MCF 10A (cell line): ENCODE results near the gene RHD. TPM values are rescaled to one million over a fixed set of nuclear protein-coding genes. Genes with fewer than 3 reads are reported as not detected.
A peak's percentile ranks its signal among the peaks of the same experiment; 100 is the strongest.
"Not testable (repeated sequence)": the region's sequence is repeated elsewhere in the genome, so short reads cannot be mapped to it uniquely, and the experiment has no call there.

Source experiments
- Bru-seq: library from RNA; stranded (reverse); fragments of 400-500 nt; gene quantifications from one replicate; lab custom pipeline; 2021; lab: Mats Ljungman, UMichigan
- BruChase-seq, 2 experiments: library from RNA; stranded (reverse); fragments of 400-500 nt; gene quantifications; one replicate each; lab custom pipeline; 2021; lab: Mats Ljungman, UMichigan
- BruUV-seq: library from RNA; stranded (reverse); fragments of 400-500 nt; replicated peaks from 2 replicates; lab custom pipeline; 2021; lab: Mats Ljungman, UMichigan
- CTCF ChIA-PET: fragments of 300-600 bp; sonication (Branson Sonifier 250); formaldehyde crosslinking; extraction: SDS; loops from one replicate; lab custom pipeline; 2021; ENCODE audit warnings: antibody characterized with exemption, inconsistent platforms; lab: Yijun Ruan, JAX
- POLR2A ChIA-PET: fragments of 300-600, 350-650 bp; sonication (Branson Sonifier 250); formaldehyde crosslinking; extraction: SDS; loops from one replicate; lab custom pipeline; 2020; ENCODE audit warnings: antibody characterized with exemption, inconsistent platforms; lab: Yijun Ruan, JAX
- DNase-seq: peaks from one replicate; pipeline ENCODE4 v3.0.0-alpha.2; 2018; ENCODE audit not compliant: unreplicated experiment
- H3K27ac Mint-ChIP-seq: one replicate; pipeline ENCODE4 v1.8.0; 2022; ENCODE audit warnings: mild to moderate bottlenecking, low read depth, mixed read lengths; ENCODE audit not compliant: unreplicated experiment
- H3K27me3 Mint-ChIP-seq: one replicate; pipeline ENCODE4 v1.8.0; 2022; ENCODE audit warnings: mixed read lengths; ENCODE audit not compliant: insufficient read depth, unreplicated experiment
- H3K36me3 Mint-ChIP-seq: one replicate; pipeline ENCODE4 v1.8.0; 2022; ENCODE audit warnings: mild to moderate bottlenecking, moderate library complexity, mixed read lengths; ENCODE audit not compliant: insufficient read depth, unreplicated experiment
- H3K4me1 Mint-ChIP-seq: one replicate; pipeline ENCODE4 v1.8.0; 2022; ENCODE audit warnings: mixed read lengths; ENCODE audit not compliant: insufficient read depth, unreplicated experiment
- H3K4me3 Mint-ChIP-seq: one replicate; pipeline ENCODE4 v1.8.0; 2022; ENCODE audit warnings: mild to moderate bottlenecking, moderate library complexity, mixed read lengths; ENCODE audit not compliant: unreplicated experiment
- H3K9me3 Mint-ChIP-seq: one replicate; pipeline ENCODE4 v1.8.0; 2022; ENCODE audit warnings: mixed read lengths; ENCODE audit not compliant: unreplicated experiment
- intact Hi-C: fragments of 100-400 bp; cut with micrococcal nuclease; formaldehyde crosslinking; loops from 2 replicates; pipeline ENCODE4 v1.14.1; 2022
- long read RNA-seq: library from polyadenylated mRNA; stranded (forward); transcript quantifications from one replicate; pipeline ENCODE4 v2.0.0, GENCODE V29; 2022
- total RNA-seq: library from RNA; stranded (reverse); gene quantifications from 2 replicates; pipeline ENCODE4 v1.2.3, GENCODE V29; 2022
- TF ChIP-seq, protein P1 (sequence below): fragments of 200-600 bp; IDR thresholded peaks from one replicate; pipeline ENCODE4 v1.8.0; 2022; ENCODE audit warnings: antibody characterized with exemption, mild to moderate bottlenecking; ENCODE audit not compliant: unreplicated experiment

RHD gene
- total RNA-seq (not detected in 2 replicates), Bru-seq, nascent RNA (not detected), BruChase-seq, experiment 1, labeled RNA remaining after a 6-hour chase (not detected), BruChase-seq, experiment 2, labeled RNA remaining after a 2-hour chase (not detected)
- long read RNA-seq: 0 reads

DNA sequence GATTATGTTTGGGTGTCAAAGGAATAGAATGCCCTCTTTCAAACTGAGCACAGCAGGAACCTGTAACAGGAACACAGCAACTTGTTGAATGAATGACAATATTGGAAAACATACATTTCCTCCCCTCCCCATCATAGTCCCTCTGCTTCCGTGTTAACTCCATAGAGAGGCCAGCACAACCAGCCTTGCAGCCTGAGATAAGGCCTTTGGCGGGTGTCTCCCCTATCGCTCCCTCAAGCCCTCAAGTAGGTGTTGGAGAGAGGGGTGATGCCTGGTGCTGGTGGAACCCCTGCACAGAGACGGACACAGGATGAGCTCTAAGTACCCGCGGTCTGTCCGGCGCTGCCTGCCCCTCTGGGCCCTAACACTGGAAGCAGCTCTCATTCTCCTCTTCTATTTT, at the start of gene RHD:
TSS of gene RHD (plus strand) at position 272 of the 400 bp plus-strand sequence. CDS start at position 311, 39 bp downstream.
- POLR2A ChIA-PET, H3K4me1 Mint-ChIP-seq, CTCF ChIA-PET, intact Hi-C loops, H3K36me3 Mint-ChIP-seq, DNase-seq, BruUV-seq, H3K9me3 Mint-ChIP-seq, H3K27me3 Mint-ChIP-seq, H3K27ac Mint-ChIP-seq, H3K4me3 Mint-ChIP-seq: not testable (repeated sequence)

DNA sequence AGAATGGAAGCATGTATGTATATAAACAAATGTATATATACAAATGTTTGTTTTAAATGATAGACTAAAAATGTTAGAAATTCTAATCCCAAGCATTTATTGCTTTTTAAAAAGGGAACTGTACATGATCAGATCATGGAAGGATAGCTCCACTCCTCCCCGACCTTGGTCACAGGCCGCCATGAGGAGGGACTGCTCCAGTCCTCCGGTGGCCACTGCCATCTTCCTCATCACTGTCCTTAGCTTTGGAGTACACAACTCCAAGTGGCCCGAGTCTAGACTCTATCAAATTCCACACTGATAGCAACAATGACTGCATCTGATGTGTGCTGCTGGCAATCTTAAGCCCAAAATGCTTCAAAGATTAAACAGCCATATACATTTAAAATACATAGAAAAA, 49.7 kb upstream of the RHD start:
- TSS peak; percentile 67 for BruUV-seq
- Mint-ChIP-seq H3K27me3 (no peaks in the 10 kb centered on the region), H3K36me3 (peaks cover 82% of the 10 kb centered on the region), H3K27ac (no peak overlapping the region), H3K4me1 (no peaks in the 10 kb centered on the region), H3K9me3 (no peaks in the 10 kb centered on the region), H3K4me3 (no peak overlapping the region)
- TF ChIP-seq, protein P1, sequence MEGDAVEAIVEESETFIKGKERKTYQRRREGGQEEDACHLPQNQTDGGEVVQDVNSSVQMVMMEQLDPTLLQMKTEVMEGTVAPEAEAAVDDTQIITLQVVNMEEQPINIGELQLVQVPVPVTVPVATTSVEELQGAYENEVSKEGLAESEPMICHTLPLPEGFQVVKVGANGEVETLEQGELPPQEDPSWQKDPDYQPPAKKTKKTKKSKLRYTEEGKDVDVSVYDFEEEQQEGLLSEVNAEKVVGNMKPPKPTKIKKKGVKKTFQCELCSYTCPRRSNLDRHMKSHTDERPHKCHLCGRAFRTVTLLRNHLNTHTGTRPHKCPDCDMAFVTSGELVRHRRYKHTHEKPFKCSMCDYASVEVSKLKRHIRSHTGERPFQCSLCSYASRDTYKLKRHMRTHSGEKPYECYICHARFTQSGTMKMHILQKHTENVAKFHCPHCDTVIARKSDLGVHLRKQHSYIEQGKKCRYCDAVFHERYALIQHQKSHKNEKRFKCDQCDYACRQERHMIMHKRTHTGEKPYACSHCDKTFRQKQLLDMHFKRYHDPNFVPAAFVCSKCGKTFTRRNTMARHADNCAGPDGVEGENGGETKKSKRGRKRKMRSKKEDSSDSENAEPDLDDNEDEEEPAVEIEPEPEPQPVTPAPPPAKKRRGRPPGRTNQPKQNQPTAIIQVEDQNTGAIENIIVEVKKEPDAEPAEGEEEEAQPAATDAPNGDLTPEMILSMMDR: no peak
- intact Hi-C loops: no loop called here
- ChIA-PET CTCF (interaction anchor here (0.6 to 0.7 kb wide), 2 partner anchors 39 to 186 kb away, joined by 3 read pairs; no protein-coding TSS in a partner anchor), POLR2A (interaction anchor here (0.9 to 1.3 kb wide), 2 partner anchors 10 to 12 kb away, joined by 3 to 8 read pairs; partner anchors contain the start of gene SYF2)
- no peak for DNase-seq

DNA sequence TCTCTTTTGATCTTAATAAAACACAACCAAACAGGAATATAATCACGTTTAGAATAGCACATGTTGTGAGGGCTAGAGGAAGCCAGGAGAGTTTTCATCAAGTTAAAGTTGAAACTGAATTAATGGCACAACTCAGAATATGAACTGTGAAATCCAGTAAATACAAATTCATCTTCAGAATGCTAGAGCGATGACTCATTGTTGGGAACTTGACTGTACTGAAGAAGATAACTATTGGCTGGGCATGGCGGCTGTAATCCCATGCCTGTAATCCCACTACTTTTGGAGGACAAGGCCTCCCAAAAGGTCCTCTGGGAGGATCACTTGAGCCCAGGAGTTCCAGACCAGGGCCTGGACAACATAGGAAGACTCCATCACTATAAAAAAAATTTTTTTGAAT, 48.8 kb upstream of the RHD start:
- no peaks in the 10 kb centered on the region for H3K4me1 Mint-ChIP-seq
- TF ChIP-seq, protein P1: no peak
- H3K4me3 Mint-ChIP-seq: no peak overlapping the region
- H3K27me3 Mint-ChIP-seq: no peaks in the 10 kb centered on the region
- BruUV-seq: no TSS peak
- intact Hi-C loops: no loop called here
- peaks cover 90% of the 10 kb centered on the region for H3K36me3 Mint-ChIP-seq
- ChIA-PET POLR2A (no interaction called here), CTCF (no interaction called here)
- no peak for DNase-seq
- H3K9me3 Mint-ChIP-seq: no peaks in the 10 kb centered on the region
- no peak overlapping the region for H3K27ac Mint-ChIP-seq

DNA sequence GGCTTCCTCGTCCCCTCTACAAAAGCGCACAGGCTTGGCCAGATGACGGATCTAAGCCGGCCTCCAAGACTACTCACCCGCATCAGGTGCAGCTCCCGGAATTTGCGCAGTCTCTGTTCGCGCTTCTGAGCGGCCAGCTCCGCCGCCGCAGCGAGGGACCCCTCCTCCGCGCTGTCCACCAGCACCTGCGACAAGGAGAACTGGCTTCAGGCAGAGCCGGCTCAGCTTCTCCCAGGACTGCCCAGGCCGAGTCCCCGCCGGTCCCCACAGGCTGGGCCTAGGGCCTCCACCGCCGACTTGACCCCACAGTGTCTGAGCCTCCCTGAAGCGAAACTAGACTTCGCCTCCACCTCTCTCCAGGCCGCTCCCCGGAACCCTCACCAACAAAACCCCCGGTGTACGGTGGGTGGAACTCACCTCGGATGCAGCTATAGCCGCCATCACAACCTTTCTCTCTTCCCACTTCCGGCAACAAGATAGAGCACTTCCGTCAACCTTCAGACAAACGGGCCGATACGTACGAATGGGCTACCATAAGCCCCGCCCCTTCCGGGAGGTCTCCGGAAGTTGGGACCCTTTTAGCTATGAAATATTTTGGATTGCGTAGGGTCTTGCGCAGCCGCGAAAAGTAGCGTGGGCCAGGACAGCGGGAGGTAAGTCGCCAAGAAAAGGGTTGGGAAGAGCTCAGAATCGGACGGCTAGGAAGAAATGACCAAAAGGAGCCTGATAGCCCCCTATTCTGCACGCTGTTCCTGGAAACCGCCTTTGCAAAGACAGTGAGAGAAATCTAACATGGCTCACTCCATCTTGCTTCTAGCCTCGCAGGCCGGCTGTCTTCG, 40.1 kb upstream of the RHD start, which contains the start of gene SYF2:
TSS of gene SYF2 (minus strand) at position 476 of the 839 bp plus-strand sequence. CDS start at position 441, 35 bp downstream.
- peak; percentile 91 for DNase-seq
- POLR2A ChIA-PET: interaction anchor here (0.5 to 3.5 kb wide), 27 partner anchors 8 to 938 kb away, joined by 3 to 138 read pairs (median 4); partner anchors contain the start of genes CLIC4, MTFR1L, RSRP1 and TMEM50A
- CTCF ChIA-PET: interaction anchor here (0.6 kb wide), 2 partner anchors 44 to 785 kb away, joined by 3 to 5 read pairs; no protein-coding TSS in a partner anchor

More for the DNA sequence above, 40.1 kb upstream of the RHD start, which contains the start of gene SYF2:
- Mint-ChIP-seq H3K27me3 (no peaks in the 10 kb centered on the region), H3K36me3 (peaks cover 38% of the 10 kb centered on the region), H3K9me3 (no peaks in the 10 kb centered on the region), H3K4me3 (no peak within 1 kb of the TSS), H3K27ac (no peak within 1 kb of the TSS), H3K4me1 (peaks cover 7% of the 10 kb centered on the region)
- TSS peak; percentile 71 for BruUV-seq
- intact Hi-C loops: no loop called here
- TF ChIP-seq, protein P1: no peak
